H1 (cell line): Measurements from ENCODE around the gene MPST. TPM values are rescaled to one million over a fixed set of nuclear protein-coding genes. Genes with fewer than 3 reads are reported as not detected.

ENCODE experiments used
- CTCF ChIA-PET: fragments of 300-600 bp; sonication (Branson Sonifier 250); formaldehyde crosslinking; loops from one replicate; lab custom pipeline; 2021; ENCODE audit not compliant: partially characterized antibody; lab: Charles Lee
- POLR2A ChIA-PET: fragments of 300-600 bp; sonication (Branson Sonifier 250); formaldehyde crosslinking; loops from one replicate; lab custom pipeline; 2021; ENCODE audit warnings: inconsistent platforms; ENCODE audit not compliant: partially characterized antibody; lab: Charles Lee
- DNase-seq, 2 experiments: peaks; one replicate each; pipeline versions ENCODE4 v3.0.0 to v3.0.0-alpha.2; 2010 to 2022; ENCODE audit warnings: low spot score in 2 of 2, low read depth in 1 of 2, mixed read lengths in 1 of 2
- FAIRE-seq: peaks from 2 replicates; lab custom pipeline; 2011; peaks lifted over from hg19 to GRCh38; lab: Jason Lieb, UNC
- H2AFZ ChIP-seq: 2 replicates; pipeline ENCODE4 v1.8.1; 2012; ENCODE audit warnings: low read length, inconsistent platforms
- H2AK5ac ChIP-seq: 2 replicates; pipeline ENCODE4 v1.6.1; 2013; ENCODE audit warnings: low read depth, low read length
- H2BK120ac ChIP-seq: replicated peaks from 2 replicates; pipeline ENCODE3; 2013; ENCODE audit warnings: low read depth, low read length, inconsistent platforms
- H2BK12ac ChIP-seq: 2 replicates; pipeline ENCODE4 v1.6.1; 2013; ENCODE audit warnings: low read depth, low read length
- H2BK15ac ChIP-seq: 2 replicates; pipeline ENCODE4 v1.6.1; 2013; ENCODE audit warnings: low read length
- H2BK20ac ChIP-seq: 2 replicates; pipeline ENCODE4 v1.6.1; 2013; ENCODE audit warnings: low read length
- H2BK5ac ChIP-seq: 2 replicates; pipeline ENCODE4 v1.6.1; 2013; ENCODE audit warnings: low read depth, low read length
- H3K14ac ChIP-seq: 2 replicates; pipeline ENCODE4 v1.6.1; 2013; ENCODE audit warnings: inconsistent platforms; ENCODE audit not compliant: insufficient read length
- H3K18ac ChIP-seq: 2 replicates; pipeline ENCODE4 v1.6.1; 2013; ENCODE audit warnings: low read length; ENCODE audit errors: extremely low read depth
- H3K23ac ChIP-seq: 2 replicates; pipeline ENCODE4 v1.6.1; 2013; ENCODE audit warnings: inconsistent platforms; ENCODE audit not compliant: insufficient read length
- H3K23me2 ChIP-seq: 2 replicates; pipeline ENCODE4 v1.6.1; 2013; ENCODE audit warnings: low read depth, low read length
- H3K27ac ChIP-seq: 2 replicates; pipeline ENCODE4 v1.6.1; 2011; ENCODE audit warnings: low read depth, low read length, inconsistent platforms
- H3K27me3 ChIP-seq, 4 experiments: replicated peaks in 1 of 4; 1 replicate in 1 of 4; 2 replicates in 3 of 4; pipeline versions ENCODE4 v1.6.1 to v1.8.1; 2011 to 2013; ENCODE audit warnings: low read length in 3 of 4, mild to moderate bottlenecking in 3 of 4, inconsistent platforms in 2 of 4, mixed read lengths in 2 of 4, moderate library complexity in 1 of 4; ENCODE audit not compliant: control insufficient read depth in 3 of 4, insufficient read depth in 3 of 4; ENCODE audit errors: extremely low read depth in 1 of 4
- H3K36me3 ChIP-seq, 4 experiments: 2 replicates each; pipeline versions ENCODE4 v1.6.1 to v1.8.1; 2011 to 2013; ENCODE audit warnings: mild to moderate bottlenecking in 4 of 4, low read length in 3 of 4, moderate library complexity in 2 of 4, control low read depth in 1 of 4, inconsistent platforms in 1 of 4; ENCODE audit not compliant: insufficient read depth in 4 of 4, control insufficient read depth in 2 of 4
- H3K4ac ChIP-seq: replicated peaks from 2 replicates; pipeline ENCODE3; 2013; ENCODE audit warnings: low read length, low read depth, mixed read lengths, inconsistent platforms; ENCODE audit not compliant: insufficient read length
- H3K4me1 ChIP-seq, 4 experiments: replicated peaks in 1 of 4; 1 replicate in 1 of 4; 2 replicates in 3 of 4; pipeline versions ENCODE4 v1.6.1 to v1.8.1; 2011 to 2013; ENCODE audit warnings: low read length in 3 of 4, inconsistent platforms in 2 of 4, mixed read lengths in 1 of 4; ENCODE audit not compliant: insufficient read depth in 4 of 4, control insufficient read depth in 3 of 4
- H3K4me2 ChIP-seq, 2 experiments: 2 replicates each; pipeline versions ENCODE4 v1.6.1 to v1.8.1; 2011 to 2013; ENCODE audit warnings: low read depth in 2 of 2, low read length in 2 of 2, control low read depth in 1 of 2, inconsistent platforms in 1 of 2, mild to moderate bottlenecking in 1 of 2; ENCODE audit not compliant: insufficient read depth in 1 of 2
- H3K4me3 ChIP-seq, 4 experiments: fragments of 200-600, 300-600 bp in 1 of 4; sonication (generic), shearing (Covaris generic), sonication (Bioruptor Twin) in 1 of 4; 2 replicates each; pipeline versions ENCODE4 v1.5.1 to v1.8.1; 2011 to 2016; ENCODE audit warnings: low read length in 4 of 4, low read depth in 3 of 4, control low read depth in 2 of 4, inconsistent platforms in 2 of 4, mild to moderate bottlenecking in 2 of 4, mixed read lengths in 1 of 4, moderate library complexity in 1 of 4; ENCODE audit not compliant: insufficient read depth in 2 of 4; ENCODE audit errors: extremely low read depth in 1 of 4
- H3K56ac ChIP-seq: replicated peaks from 2 replicates; pipeline ENCODE3; 2013; ENCODE audit warnings: low read depth, mild to moderate bottlenecking, mixed read lengths, low read length, inconsistent platforms; ENCODE audit not compliant: insufficient read length
- H3K79me1 ChIP-seq: 2 replicates; pipeline ENCODE4 v1.6.1; 2013; ENCODE audit warnings: low read depth, low read length, control low read depth
- H3K79me2 ChIP-seq, 2 experiments: 2 replicates each; pipeline versions ENCODE4 v1.6.1 to v1.8.1; 2012 to 2013; ENCODE audit warnings: low read length in 2 of 2, mild to moderate bottlenecking in 2 of 2, inconsistent platforms in 1 of 2; ENCODE audit not compliant: insufficient read depth in 2 of 2, control insufficient read depth in 1 of 2
- H3K9ac ChIP-seq, 4 experiments: replicated peaks in 1 of 4; 1 replicate in 1 of 4; 2 replicates in 3 of 4; pipeline versions ENCODE4 v1.6.1 to v1.8.1; 2011 to 2013; ENCODE audit warnings: low read depth in 3 of 4, low read length in 3 of 4, control low read depth in 2 of 4, mild to moderate bottlenecking in 2 of 4, moderate library complexity in 2 of 4, inconsistent platforms in 1 of 4; ENCODE audit errors: extremely low read depth in 1 of 4
- H3K9me3 ChIP-seq, 2 experiments: 2 replicates each; pipeline versions ENCODE4 v1.6.1 to v1.8.1; 2012 to 2013; ENCODE audit warnings: mild to moderate bottlenecking in 2 of 2, moderate library complexity in 2 of 2, control low read depth in 1 of 2, inconsistent platforms in 1 of 2, low read depth in 1 of 2, low read length in 1 of 2, mixed read lengths in 1 of 2; ENCODE audit not compliant: insufficient read depth in 2 of 2
- H4K20me1 ChIP-seq, 2 experiments: replicated peaks in 1 of 2; 2 replicates each; pipeline versions ENCODE3 to v1.8.1; 2011 to 2013; ENCODE audit warnings: inconsistent platforms in 2 of 2, low read length in 2 of 2, mild to moderate bottlenecking in 1 of 2; ENCODE audit not compliant: insufficient read depth in 2 of 2, control insufficient read depth in 1 of 2
- H4K5ac ChIP-seq: 2 replicates; pipeline ENCODE4 v1.6.1; 2013; ENCODE audit warnings: low read length, low read depth, mixed read lengths, inconsistent platforms; ENCODE audit not compliant: insufficient read length
- H4K8ac ChIP-seq: 2 replicates; pipeline ENCODE4 v1.8.0; 2013; ENCODE audit warnings: mild to moderate bottlenecking, moderate library complexity, low read length, inconsistent platforms; ENCODE audit not compliant: insufficient read depth; ENCODE audit errors: extremely low read depth
- H4K91ac ChIP-seq: replicated peaks from 2 replicates; pipeline ENCODE3; 2013; ENCODE audit warnings: low read length, mixed read lengths, inconsistent platforms; ENCODE audit not compliant: insufficient read length
- ATF3 ChIP-seq: IDR thresholded peaks from 2 replicates; pipeline ENCODE4 v1.6.1; 2011; ENCODE audit warnings: low read depth, mild to moderate bottlenecking, low read length; ENCODE audit not compliant: insufficient read depth
- BCL11A ChIP-seq, 2 experiments: IDR thresholded peaks; one replicate each; pipeline ENCODE4 v1.6.1; 2011; ENCODE audit warnings: low read depth in 2 of 2, low read length in 2 of 2, mild to moderate bottlenecking in 2 of 2
- CBX8 ChIP-seq: fragments of 300-800, 300-1000 bp; sonication (generic); IDR thresholded peaks from 2 replicates; pipeline ENCODE4 v1.7.1; 2016; ENCODE audit warnings: low read depth, low read length, borderline replicate concordance
- KDM1A ChIP-seq: fragments of 200-600, 300-600 bp; sonication (generic); IDR thresholded peaks from 2 replicates; pipeline ENCODE4 v1.7.1; 2016; ENCODE audit warnings: mild to moderate bottlenecking, low read length, borderline replicate concordance
- POLR2A ChIP-seq, 2 experiments: IDR thresholded peaks; 1 replicate in 1 of 2; 2 replicates in 1 of 2; pipeline ENCODE4 v1.6.1; 2011; ENCODE audit warnings: low read depth in 2 of 2, low read length in 2 of 2, mild to moderate bottlenecking in 2 of 2; ENCODE audit errors: control extremely low read depth in 1 of 2
- RAD21 ChIP-seq, 2 experiments: IDR thresholded peaks in 1 of 2; conservative IDR thresholded peaks in 1 of 2; 2 replicates each; pipeline ENCODE4 v1.6.1; 2011; ENCODE audit warnings: low read depth in 2 of 2, low read length in 2 of 2, improper control_type of control experiment in 1 of 2, inconsistent platforms in 1 of 2, mild to moderate bottlenecking in 1 of 2, moderate library complexity in 1 of 2
- RBBP5 ChIP-seq: IDR thresholded peaks from 2 replicates; pipeline ENCODE4 v1.7.1; 2012; ENCODE audit warnings: low read depth, mild to moderate bottlenecking, inconsistent platforms, low read length, moderate library complexity, borderline replicate concordance
- SRF ChIP-seq: IDR thresholded peaks from 2 replicates; pipeline ENCODE4 v1.6.1; 2011; ENCODE audit warnings: mild to moderate bottlenecking, low read depth, low read length, moderate library complexity
- TEAD4 ChIP-seq: IDR thresholded peaks from 2 replicates; pipeline ENCODE4 v1.6.1; 2012; ENCODE audit warnings: low read depth, low read length, inconsistent platforms, mixed read lengths
- USF2 ChIP-seq: IDR thresholded peaks from 2 replicates; pipeline ENCODE4 v1.6.1; 2011; ENCODE audit warnings: low read length, improper control_type of control experiment
- ZNF274 ChIP-seq: IDR thresholded peaks from 2 replicates; pipeline ENCODE4 v1.7.0; 2012; ENCODE audit warnings: low read length, borderline replicate concordance; ENCODE audit errors: extremely low read depth
- WGBS, 2 experiments: shearing (Covaris generic) in 1 of 2; methylation state at CpG; one replicate each; pipeline versions ENCODE4 v1.1.6 to v1.1.7; 2013 to 2015; ENCODE audit warnings: low lambda C conversion rate in 2 of 2, mixed read lengths in 2 of 2, inconsistent platforms in 1 of 2, low coverage in 1 of 2, missing lambda C conversion rate in 1 of 2; ENCODE audit not compliant: insufficient replicate concordance in 2 of 2, insufficient coverage in 1 of 2, insufficient read length in 1 of 2; ENCODE audit errors: extremely low coverage in 1 of 2, missing lambda C conversion rate in 1 of 2; 5-methylcytosine and 5-hydroxymethylcytosine counted together
- polyA plus RNA-seq, 7 experiments: library from polyadenylated mRNA; depleted of rRNA in 3 of 7; stranded (reverse) in 5 of 7; unstranded in 2 of 7; fragments of >200 nt in 5 of 7; fragments of 200-250 nt in 2 of 7; gene quantifications; 1 replicate in 5 of 7; 2 replicates in 1 of 7; 4 replicates in 1 of 7; pipeline versions ENCODE4 v1.2.1 to v1.2.3, GENCODE V29; 2011 to 2013; ENCODE audit warnings: missing spikeins in 2 of 7, mixed read lengths in 2 of 7
- total RNA-seq: library from RNA; stranded (reverse); fragmentation: NEBNext Ultra II Directional; extraction: Animal tissue kit (Norgen Biotek cat#: 25700); gene quantifications from 2 replicates; pipeline ENCODE4 v1.2.1, GENCODE V29; 2021

MPST gene
- total and polyA plus RNA-seq, 2 of the 8 experiments (the other 6 are each of a cell fraction or from before 2014, with no cell fraction given): 86.0 to 124 TPM

GRCh38 chr22:37012956-37013355 lies 6.6 kb upstream of the MPST start:
- FAIRE-seq: no peak
- no peak overlapping the region for H3K4ac ChIP-seq
- no peak overlapping the region for H3K14ac ChIP-seq
- no peak overlapping the region for H2BK120ac ChIP-seq
- H3K4me1 ChIP-seq: peaks cover 0 to 8% (median 2%) of the 10 kb centered on the region in 4 experiments; a peak in 3 of 7 replicates
- 91% methylated on average over 10 of the region's 10 CpGs; no CpG with 5 or more reads in 1 of the 2 experiments for WGBS, 2 experiments
- ChIA-PET CTCF (interaction anchor here (0.5 to 1.3 kb wide), 5 partner anchors 9 to 248 kb away, joined by 3 to 5 read pairs (median 3); no protein-coding TSS in a partner anchor), POLR2A (interaction anchor here (0.8 to 1.2 kb wide), 5 partner anchors 11 to 115 kb away, joined by 3 read pairs; no protein-coding TSS in a partner anchor)
- H2BK12ac ChIP-seq: no peak overlapping the region
- no peak overlapping the region for H3K4me2 ChIP-seq
- H3K23me2 ChIP-seq: no peaks in the 10 kb centered on the region
- H2AFZ ChIP-seq: no peak overlapping the region
- H3K79me1 ChIP-seq: no peaks in the 10 kb centered on the region; the same call in 1 of the 2 replicates
- no peak overlapping the region for H3K9ac ChIP-seq
- no peak overlapping the region for H3K27ac ChIP-seq
- peaks cover 0 to 5% of the 10 kb centered on the region in 2 experiments; a peak in 2 of 4 replicates for H3K79me2 ChIP-seq
- H3K23ac ChIP-seq: no peak overlapping the region
- H2BK20ac ChIP-seq: no peak overlapping the region
- H4K8ac ChIP-seq: no peak overlapping the region
- no peak overlapping the region for H2BK5ac ChIP-seq
- H3K9me3 ChIP-seq: no peaks in the 10 kb centered on the region
- H3K27me3 ChIP-seq: no peaks in the 10 kb centered on the region; a peak in 1 of 7 replicates
- H4K91ac ChIP-seq: no peak overlapping the region
- H2BK15ac ChIP-seq: no peak overlapping the region
- no peak for DNase-seq
- no peak overlapping the region for H2AK5ac ChIP-seq
- no peak overlapping the region for H3K18ac ChIP-seq
- H4K5ac ChIP-seq: no peak overlapping the region
- peaks cover 0 to 11% (median 1%) of the 10 kb centered on the region in 4 experiments; a peak in 2 of 8 replicates for H3K36me3 ChIP-seq
- H3K4me3 ChIP-seq: no peak overlapping the region
- H3K56ac ChIP-seq: no peak overlapping the region
- H4K20me1 ChIP-seq: peaks cover 4 to 26% of the 10 kb centered on the region in 2 experiments
- no peak for TF ChIP-seq SRF
- TF ChIP-seq USF2: no peak
- TF ChIP-seq RAD21 (IDR thresholded peaks at IDR 0.05 in 1 of 2, conservative IDR thresholded peaks at IDR 0.05 in 1 of 2; ENCODE audit: low read depth in 2 of 2, low read length in 2 of 2): no peak
- no peak for TF ChIP-seq ZNF274
- TF ChIP-seq POLR2A (IDR thresholded peaks at IDR 0.05; ENCODE audit: control extremely low read depth in 1 of 2, low read depth in 2 of 2, low read length in 2 of 2): no peak
- TF ChIP-seq CBX8: no peak
- TF ChIP-seq BCL11A (IDR thresholded peaks at IDR 0.05; ENCODE audit: low read depth in 2 of 2, low read length in 2 of 2): no peak
- TF ChIP-seq KDM1A: no peak
- TF ChIP-seq RBBP5: no peak
- no peak for TF ChIP-seq ATF3
- TF ChIP-seq TEAD4: no peak
